Measurements from ENCODE around the gene FBXO30. TPM values are rescaled to one million over a fixed set of nuclear protein-coding genes. Genes with fewer than 3 reads are reported as not detected.

Gene FBXO30
- total and polyA plus RNA-seq, 7 donors = 11.2 to 75.4 (median 17.8) TPM

DNA sequence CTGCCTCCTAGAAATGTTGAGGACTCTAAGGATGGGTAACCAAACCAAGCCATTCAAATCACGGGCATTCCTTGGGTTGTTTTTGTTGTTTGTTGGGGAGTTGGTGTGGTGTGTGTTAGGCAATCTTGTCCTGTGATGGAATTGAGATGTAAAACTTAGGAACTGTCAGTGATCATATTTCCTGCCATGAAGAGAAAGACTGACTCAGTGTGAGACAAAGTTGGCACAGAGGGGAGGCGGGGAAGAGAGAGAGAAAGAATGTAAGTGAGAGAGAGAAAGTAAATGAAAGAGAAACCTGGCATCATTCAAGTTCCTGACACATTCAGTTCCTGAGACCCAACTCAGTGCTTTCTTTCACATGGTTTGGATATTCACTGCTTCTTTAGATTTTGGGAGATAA, 21.6 kb upstream of the FBXO30 start:
- 36 to 56% (median 37%) methylated on average over 2 of the region's 2 CpGs for WGBS, 3 donors
- H3K27ac ChIP-seq = peak overlapping the region; percentile 54
- TF ChIP-seq, protein P1, sequence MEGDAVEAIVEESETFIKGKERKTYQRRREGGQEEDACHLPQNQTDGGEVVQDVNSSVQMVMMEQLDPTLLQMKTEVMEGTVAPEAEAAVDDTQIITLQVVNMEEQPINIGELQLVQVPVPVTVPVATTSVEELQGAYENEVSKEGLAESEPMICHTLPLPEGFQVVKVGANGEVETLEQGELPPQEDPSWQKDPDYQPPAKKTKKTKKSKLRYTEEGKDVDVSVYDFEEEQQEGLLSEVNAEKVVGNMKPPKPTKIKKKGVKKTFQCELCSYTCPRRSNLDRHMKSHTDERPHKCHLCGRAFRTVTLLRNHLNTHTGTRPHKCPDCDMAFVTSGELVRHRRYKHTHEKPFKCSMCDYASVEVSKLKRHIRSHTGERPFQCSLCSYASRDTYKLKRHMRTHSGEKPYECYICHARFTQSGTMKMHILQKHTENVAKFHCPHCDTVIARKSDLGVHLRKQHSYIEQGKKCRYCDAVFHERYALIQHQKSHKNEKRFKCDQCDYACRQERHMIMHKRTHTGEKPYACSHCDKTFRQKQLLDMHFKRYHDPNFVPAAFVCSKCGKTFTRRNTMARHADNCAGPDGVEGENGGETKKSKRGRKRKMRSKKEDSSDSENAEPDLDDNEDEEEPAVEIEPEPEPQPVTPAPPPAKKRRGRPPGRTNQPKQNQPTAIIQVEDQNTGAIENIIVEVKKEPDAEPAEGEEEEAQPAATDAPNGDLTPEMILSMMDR (IDR thresholded peaks at IDR 0.05) = no peak
- no peaks in the 10 kb centered on the region for H3K36me3 ChIP-seq (ENCODE audit: insufficient read depth in 1 of 2, low read depth in 1 of 2)
- no peaks in the 10 kb centered on the region for H3K9me3 ChIP-seq
- intact Hi-C loops (cut with DNase I) = no loop called here
- no peak overlapping the region for H3K4me3 ChIP-seq
- DNase-seq (peak in 1 of 2 donors; percentile 11), ATAC-seq (peak; percentile 86 to 97 (median 92))
- peaks cover 14% of the 10 kb centered on the region for H3K4me1 ChIP-seq
- no peaks in the 10 kb centered on the region for H3K27me3 ChIP-seq (ENCODE audit: insufficient read depth in 3 of 3, low read length in 2 of 3)

DNA sequence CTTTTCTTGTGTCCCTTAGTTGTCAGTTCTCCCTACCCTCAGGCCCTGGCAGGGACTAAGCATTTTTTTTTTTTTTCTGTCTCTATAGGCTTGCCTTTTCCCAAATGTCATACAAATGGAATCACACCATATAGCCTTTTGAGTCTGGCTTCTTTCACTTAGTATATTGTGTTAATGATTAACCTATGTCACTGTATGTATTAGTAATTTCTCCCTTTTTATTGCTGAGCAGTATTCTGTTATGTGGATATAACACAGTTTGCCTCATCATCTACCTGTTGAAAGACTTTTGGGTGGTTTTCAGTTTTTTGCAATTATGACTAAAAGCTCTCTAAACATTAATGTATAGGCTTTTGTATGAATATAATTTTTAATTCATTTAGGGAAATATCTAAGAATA, 16.0 kb upstream of the FBXO30 start:
- Histone ChIP-seq H3K4me1 (peaks cover 16% of the 10 kb centered on the region), H3K9me3 (no peaks in the 10 kb centered on the region), H3K36me3 (ENCODE audit: insufficient read depth in 1 of 2, low read depth in 1 of 2) (no peaks in the 10 kb centered on the region), H3K27ac (no peak overlapping the region), H3K27me3 (ENCODE audit: insufficient read depth in 3 of 3, low read length in 2 of 3) (no peaks in the 10 kb centered on the region), H3K4me3 (no peak overlapping the region)
- intact Hi-C loops (cut with DNase I) = no loop called here
- DNase-seq (no peak), ATAC-seq (no peak)
- TF ChIP-seq, protein P1 (IDR thresholded peaks at IDR 0.05) = no peak

DNA sequence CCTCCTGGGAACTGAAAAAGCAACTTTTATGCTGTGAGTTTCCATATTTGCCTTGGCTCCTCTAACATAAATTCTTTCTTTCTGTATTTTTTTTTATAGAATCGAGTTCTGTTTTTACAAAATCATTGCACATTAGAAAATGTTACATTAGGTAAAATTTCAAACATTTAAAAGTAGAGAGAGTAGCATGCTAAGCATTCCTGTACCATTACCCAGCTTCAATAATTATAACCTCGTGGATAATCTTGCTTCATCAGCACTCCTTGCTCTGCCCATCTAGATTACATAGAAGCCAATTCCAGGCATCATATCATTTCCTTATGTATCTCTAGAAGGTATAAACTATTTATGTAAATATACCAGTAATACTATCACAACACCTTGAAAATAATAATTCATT, 15.4 kb upstream of the FBXO30 start:
- 43 to 54% (median 51%) methylated on average over 2 of the region's 2 CpGs for WGBS, 3 donors

DNA sequence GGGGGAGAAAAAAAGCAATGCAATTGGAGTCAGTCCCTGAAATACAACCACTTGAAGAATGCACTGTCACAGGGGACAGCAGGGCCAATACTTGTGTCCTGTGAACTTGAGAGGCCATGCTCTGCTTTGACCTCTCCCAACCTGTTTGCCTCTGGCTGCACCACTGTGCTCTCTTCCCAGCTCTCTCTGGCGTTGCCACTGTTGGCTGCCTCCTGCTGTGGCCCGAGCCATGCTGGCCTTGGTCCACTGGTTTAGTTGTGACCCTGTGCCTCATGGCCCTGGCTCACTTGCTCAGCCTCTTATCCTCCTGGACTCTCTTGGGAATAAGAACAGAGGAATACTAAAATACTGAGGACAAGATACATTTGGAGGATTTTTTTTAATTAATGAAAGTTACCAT, 14.5 kb upstream of the FBXO30 start:
- H3K36me3 ChIP-seq (ENCODE audit: insufficient read depth in 1 of 2, low read depth in 1 of 2) = no peaks in the 10 kb centered on the region
- H3K27me3 ChIP-seq (ENCODE audit: insufficient read depth in 3 of 3, low read length in 2 of 3) = no peaks in the 10 kb centered on the region
- peak overlapping the region; percentile 34 for H3K27ac ChIP-seq
- WGBS, 3 donors = 27 to 34% (median 30%) methylated on average over 2 of the region's 2 CpGs
- DNase-seq = peak; percentile 22 to 76
- peak; percentile 87 to 98 (median 94) for ATAC-seq
- intact Hi-C loops (cut with DNase I) = loop anchor here in 1 of 2 donors (2.0 kb wide), 1 partner anchor 48 kb away; no protein-coding TSS in a partner anchor
- TF ChIP-seq, protein P1 (IDR thresholded peaks at IDR 0.05) = no peak
- no peaks in the 10 kb centered on the region for H3K9me3 ChIP-seq
- peaks cover 26% of the 10 kb centered on the region for H3K4me1 ChIP-seq
- H3K4me3 ChIP-seq = no peak overlapping the region

More for the DNA sequence above, 15.4 kb upstream of the FBXO30 start:
- H3K36me3 ChIP-seq (ENCODE audit: insufficient read depth in 1 of 2, low read depth in 1 of 2) = no peaks in the 10 kb centered on the region
- H3K4me1 ChIP-seq = peaks cover 18% of the 10 kb centered on the region
- intact Hi-C loops (cut with DNase I) = loop anchor here in 1 of 2 donors (2.0 kb wide), 1 partner anchor 47 kb away; no protein-coding TSS in a partner anchor
- H3K9me3 ChIP-seq = no peaks in the 10 kb centered on the region
- DNase-seq = no peak
- TF ChIP-seq, protein P1 (IDR thresholded peaks at IDR 0.05) = no peak
- ATAC-seq = no peak
- H3K27ac ChIP-seq = peak overlapping the region; percentile 34
- H3K4me3 ChIP-seq = no peak overlapping the region
- no peaks in the 10 kb centered on the region for H3K27me3 ChIP-seq (ENCODE audit: insufficient read depth in 3 of 3, low read length in 2 of 3)

DNA sequence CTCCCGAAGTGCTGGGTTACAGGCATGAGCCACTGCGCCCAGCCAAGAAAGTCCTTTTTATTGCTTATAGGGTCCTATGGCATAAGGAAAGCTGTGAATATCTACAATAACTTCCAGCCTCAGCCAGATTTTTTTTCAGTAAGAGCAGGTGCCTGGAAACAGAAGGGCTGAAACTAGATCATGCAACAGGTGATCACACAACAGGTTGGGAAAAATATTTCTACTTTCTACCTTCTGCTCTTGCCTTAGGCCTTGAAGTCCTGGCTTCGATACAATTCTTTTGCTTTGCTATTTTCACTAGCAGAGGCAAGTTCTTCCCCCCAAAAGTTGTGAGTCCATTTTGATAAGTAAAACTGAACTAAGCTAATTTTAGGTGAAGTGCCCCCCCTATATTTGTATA, 9.7 kb upstream of the FBXO30 start:
- intact Hi-C loops (cut with DNase I) = no loop called here
- H3K27me3 ChIP-seq (ENCODE audit: insufficient read depth in 3 of 3, low read length in 2 of 3) = no peaks in the 10 kb centered on the region
- peak overlapping the region; percentile 44 for H3K27ac ChIP-seq
- DNase-seq (no peak), ATAC-seq (peak in 2 of 4 donors; percentile 22 to 48)
- 61 to 72% (median 65%) methylated on average over 3 of the region's 3 CpGs for WGBS, 3 donors
- no peak overlapping the region for H3K4me3 ChIP-seq
- no peaks in the 10 kb centered on the region for H3K36me3 ChIP-seq (ENCODE audit: insufficient read depth in 1 of 2, low read depth in 1 of 2)
- no peaks in the 10 kb centered on the region for H3K9me3 ChIP-seq
- H3K4me1 ChIP-seq = peaks cover 41% of the 10 kb centered on the region
- TF ChIP-seq, protein P1 (IDR thresholded peaks at IDR 0.05) = no peak

Measured in psoas muscle (tissue), 8 donors.